Liver (tissue), 9 donors: ENCODE results near the gene TMED9. TPM values are rescaled to one million over a fixed set of nuclear protein-coding genes. Genes with fewer than 3 reads are reported as not detected.

ENCODE experiments used
- DNase-seq: peaks from one replicate; pipeline ENCODE4 v3.0.0-alpha.2; 2017; ENCODE audit warnings: low spot score
- H3K27ac ChIP-seq, 2 donors: one replicate each; pipeline ENCODE4 v1.7.0; 2013; ENCODE audit warnings: inconsistent platforms in 2 of 2, low read length in 2 of 2, control low read depth in 1 of 2, low read depth in 1 of 2, mild to moderate bottlenecking in 1 of 2
- H3K27me3 ChIP-seq, 4 donors: one replicate each; pipeline versions ENCODE4 v1.6.1 to v1.7.0; 2013; ENCODE audit warnings: low read length in 3 of 4, inconsistent platforms in 1 of 4, mild to moderate bottlenecking in 1 of 4, moderate library complexity in 1 of 4; ENCODE audit not compliant: control insufficient read depth in 4 of 4, insufficient read depth in 4 of 4
- H3K36me3 ChIP-seq, 4 donors: one replicate each; pipeline versions ENCODE4 v1.6.1 to v1.7.0; 2013; ENCODE audit warnings: low read length in 3 of 4, mild to moderate bottlenecking in 3 of 4, low read depth in 1 of 4, moderate library complexity in 1 of 4; ENCODE audit not compliant: control insufficient read depth in 4 of 4, insufficient read depth in 3 of 4
- H3K4me1 ChIP-seq, 4 donors: one replicate each; pipeline versions ENCODE4 v1.6.1 to v1.7.0; 2013; ENCODE audit warnings: low read length in 3 of 4, mild to moderate bottlenecking in 3 of 4, moderate library complexity in 1 of 4; ENCODE audit not compliant: control insufficient read depth in 4 of 4, insufficient read depth in 4 of 4
- H3K4me3 ChIP-seq, 3 donors: one replicate each; pipeline versions ENCODE4 v1.6.1 to v1.7.0; 2013; ENCODE audit warnings: low read length in 3 of 3, control low read depth in 1 of 3, low read depth in 1 of 3, mild to moderate bottlenecking in 1 of 3
- H3K9ac ChIP-seq, 2 donors: one replicate each; pipeline ENCODE4 v1.7.0; 2013; ENCODE audit warnings: low read length in 2 of 2, mild to moderate bottlenecking in 2 of 2, moderate library complexity in 2 of 2, control low read depth in 1 of 2, low read depth in 1 of 2
- H3K9me3 ChIP-seq, 4 donors: one replicate each; pipeline versions ENCODE4 v1.6.1 to v1.7.0; 2013; ENCODE audit warnings: low read length in 3 of 4; ENCODE audit not compliant: control insufficient read depth in 4 of 4
- ATF3 ChIP-seq: IDR thresholded peaks from 2 replicates; pipeline ENCODE4 v1.6.1; 2016; ENCODE audit warnings: antibody characterized with exemption
- CTCF ChIP-seq: fragments of 150-350 bp; IDR thresholded peaks from 2 replicates; pipeline ENCODE4 v1.5.1; 2017; ENCODE audit warnings: improper control_type of control experiment, low read depth, low read length; ENCODE audit not compliant: missing input control
- EGR1 ChIP-seq, 2 donors: IDR thresholded peaks; 2 replicates each; pipeline ENCODE4 v1.6.1; 2016 to 2018; ENCODE audit warnings: antibody characterized with exemption in 2 of 2, low read depth in 2 of 2
- FOXA1 ChIP-seq: IDR thresholded peaks from 2 replicates; pipeline ENCODE4 v1.6.1; 2016; ENCODE audit warnings: antibody characterized with exemption
- FOXA2 ChIP-seq: IDR thresholded peaks from 2 replicates; pipeline ENCODE4 v1.6.1; 2016; ENCODE audit warnings: antibody characterized with exemption
- GABPA ChIP-seq, 2 donors: IDR thresholded peaks in 1 of 2; conservative IDR thresholded peaks in 1 of 2; 2 replicates each; pipeline ENCODE4 v1.6.1; 2016; ENCODE audit warnings: antibody characterized with exemption in 2 of 2, mild to moderate bottlenecking in 1 of 2, moderate library complexity in 1 of 2
- HNF4A ChIP-seq, 2 donors: conservative IDR thresholded peaks; 2 replicates each; pipeline ENCODE4 v1.6.1; 2016; ENCODE audit warnings: antibody characterized with exemption in 2 of 2, mild to moderate bottlenecking in 2 of 2
- HNF4G ChIP-seq: IDR thresholded peaks from 2 replicates; pipeline ENCODE4 v1.6.1; 2016; ENCODE audit warnings: antibody characterized with exemption
- JUND ChIP-seq, 2 donors: IDR thresholded peaks; 2 replicates each; pipeline ENCODE4 v1.6.1; 2016; ENCODE audit warnings: antibody characterized with exemption in 2 of 2
- MAX ChIP-seq: IDR thresholded peaks from 2 replicates; pipeline ENCODE4 v1.6.1; 2016; ENCODE audit warnings: antibody characterized with exemption
- NR2F2 ChIP-seq: IDR thresholded peaks from 2 replicates; pipeline ENCODE4 v1.6.1; 2016; ENCODE audit warnings: antibody characterized with exemption
- RAD21 ChIP-seq, 2 donors: IDR thresholded peaks; 2 replicates each; pipeline ENCODE4 v1.6.1; 2016; ENCODE audit warnings: antibody characterized with exemption in 2 of 2, mild to moderate bottlenecking in 2 of 2
- REST ChIP-seq: IDR thresholded peaks from 2 replicates; pipeline ENCODE4 v1.6.1; 2016; ENCODE audit warnings: antibody characterized with exemption, mild to moderate bottlenecking
- RXRA ChIP-seq, 2 donors: IDR thresholded peaks; 2 replicates each; pipeline ENCODE4 v1.6.1; 2017 to 2018; ENCODE audit warnings: antibody characterized with exemption in 2 of 2, mild to moderate bottlenecking in 1 of 2
- SP1 ChIP-seq: IDR thresholded peaks from 2 replicates; pipeline ENCODE4 v1.6.1; 2018; ENCODE audit warnings: antibody characterized with exemption, mild to moderate bottlenecking
- TAF1 ChIP-seq: conservative IDR thresholded peaks from 2 replicates; pipeline ENCODE4 v1.6.1; 2016; ENCODE audit warnings: antibody characterized with exemption, mild to moderate bottlenecking
- YY1 ChIP-seq: IDR thresholded peaks from 2 replicates; pipeline ENCODE4 v1.6.1; 2016; ENCODE audit warnings: antibody characterized with exemption, mild to moderate bottlenecking
- ZBTB33 ChIP-seq: IDR thresholded peaks from 2 replicates; pipeline ENCODE4 v1.6.1; 2016; ENCODE audit warnings: antibody characterized with exemption
- WGBS: extraction: QIAGEN DNeasy Blood & Tissue Kit; methylation state at CpG from one replicate; pipeline ENCODE4 v1.1.7; 2013; 5-methylcytosine and 5-hydroxymethylcytosine counted together
- polyA plus RNA-seq, 2 donors: library from polyadenylated mRNA; stranded (reverse) in 1 of 2; unstranded in 1 of 2; fragments of 200-250 nt in 1 of 2; fragments of >200 nt in 1 of 2; fragmentation: Nextera tagmentation in 1 of 2; extraction: Ambion mirVana in 1 of 2; gene quantifications; one replicate each; pipeline versions ENCODE4 v1.2.1 to v1.2.3, GENCODE V29; 2013 to 2015
- total RNA-seq, 2 donors: library from RNA; depleted of rRNA; stranded (reverse); fragments of >200 nt; gene quantifications; one replicate each; pipeline ENCODE4 v1.2.3, GENCODE V29; 2014
- donor health status: healthy.
- donor health status: healthy.
- donor health status: healthy.
- donor health status: healthy.
- donor health status: healthy.

Gene TMED9
- total and polyA plus RNA-seq, 4 donors: 66.7 to 234 (median 106) TPM

- Histone ChIP-seq H3K27me3 (no peaks in the 10 kb centered on the region), H3K27ac (no peak overlapping the region), H3K4me1 (peaks cover 9 to 21% (median 18%) of the 10 kb centered on the region in 4 donors), H3K36me3 (peaks cover 0 to 4% (median under 1%) of the 10 kb centered on the region in 4 donors), H3K9ac (no peak overlapping the region), H3K4me3 (no peak overlapping the region), H3K9me3 (no peaks in the 10 kb centered on the region)
- no peak for DNase-seq
- WGBS: 96% methylated on average over 5 of the region's 5 CpGs
- TF ChIP-seq CTCF (no peak), YY1 (no peak), SP1 (no peak), TAF1 (no peak), JUND (IDR thresholded peaks at IDR 0.05) (no peak), HNF4A (conservative IDR thresholded peaks at IDR 0.05) (no peak), FOXA2 (no peak), MAX (no peak), ZBTB33 (no peak), RXRA (IDR thresholded peaks at IDR 0.05) (no peak), REST (no peak), RAD21 (IDR thresholded peaks at IDR 0.05) (no peak), ATF3 (no peak), FOXA1 (no peak), GABPA (IDR thresholded peaks at IDR 0.05 in 1 of 2, conservative IDR thresholded peaks at IDR 0.05 in 1 of 2) (no peak), NR2F2 (no peak), HNF4G (no peak), EGR1 (IDR thresholded peaks at IDR 0.05; ENCODE audit: low read depth in 2 of 2) (no peak)
These were observed 36.3 kb upstream of the TMED9 start for GRCh38 chr5:177555665-177556064.
